Measurements from ENCODE around the gene HSF5. TPM values are rescaled to one million over a fixed set of nuclear protein-coding genes. Genes with fewer than 3 reads are reported as not detected.

HSF5 gene
- total RNA-seq, 1 donor from 2014 or later: 0.42 TPM

DNA sequence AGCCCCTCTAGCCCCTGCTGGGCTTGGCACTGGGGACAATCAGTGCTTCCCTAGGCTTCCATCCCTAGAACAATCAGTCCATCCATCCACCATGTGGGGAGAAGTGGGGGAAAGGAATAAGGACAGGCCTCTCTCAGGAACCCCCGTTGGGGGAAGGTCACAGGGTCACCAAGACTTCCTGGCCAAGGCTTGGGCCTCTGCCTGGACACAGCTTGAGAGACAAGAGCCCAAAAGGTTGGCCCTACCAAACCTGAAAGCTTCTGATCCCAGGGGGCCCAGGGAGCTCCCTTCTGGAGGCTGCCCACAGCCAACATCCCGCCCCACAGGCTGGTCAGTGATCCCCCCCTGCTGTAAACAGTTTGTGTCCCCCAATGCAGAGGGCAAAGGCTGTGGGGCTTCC, 42.4 kb upstream of the HSF5 start:
- Histone ChIP-seq H3K27me3 (ENCODE audit: control insufficient read depth, insufficient read depth, low read length) (peaks cover 17% of the 10 kb centered on the region), H3K36me3 (ENCODE audit: control insufficient read depth, insufficient read depth, low read length) (no peaks in the 10 kb centered on the region), H3K4me3 (ENCODE audit: low read depth, low read length) (no peak overlapping the region)
- no peak for DNase-seq (ENCODE audit: low read depth)
- TF ChIP-seq, protein P1, sequence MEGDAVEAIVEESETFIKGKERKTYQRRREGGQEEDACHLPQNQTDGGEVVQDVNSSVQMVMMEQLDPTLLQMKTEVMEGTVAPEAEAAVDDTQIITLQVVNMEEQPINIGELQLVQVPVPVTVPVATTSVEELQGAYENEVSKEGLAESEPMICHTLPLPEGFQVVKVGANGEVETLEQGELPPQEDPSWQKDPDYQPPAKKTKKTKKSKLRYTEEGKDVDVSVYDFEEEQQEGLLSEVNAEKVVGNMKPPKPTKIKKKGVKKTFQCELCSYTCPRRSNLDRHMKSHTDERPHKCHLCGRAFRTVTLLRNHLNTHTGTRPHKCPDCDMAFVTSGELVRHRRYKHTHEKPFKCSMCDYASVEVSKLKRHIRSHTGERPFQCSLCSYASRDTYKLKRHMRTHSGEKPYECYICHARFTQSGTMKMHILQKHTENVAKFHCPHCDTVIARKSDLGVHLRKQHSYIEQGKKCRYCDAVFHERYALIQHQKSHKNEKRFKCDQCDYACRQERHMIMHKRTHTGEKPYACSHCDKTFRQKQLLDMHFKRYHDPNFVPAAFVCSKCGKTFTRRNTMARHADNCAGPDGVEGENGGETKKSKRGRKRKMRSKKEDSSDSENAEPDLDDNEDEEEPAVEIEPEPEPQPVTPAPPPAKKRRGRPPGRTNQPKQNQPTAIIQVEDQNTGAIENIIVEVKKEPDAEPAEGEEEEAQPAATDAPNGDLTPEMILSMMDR (IDR thresholded peaks at IDR 0.05; ENCODE audit: insufficient read depth, low read length, poor library complexity, severe bottlenecking): no peak

DNA sequence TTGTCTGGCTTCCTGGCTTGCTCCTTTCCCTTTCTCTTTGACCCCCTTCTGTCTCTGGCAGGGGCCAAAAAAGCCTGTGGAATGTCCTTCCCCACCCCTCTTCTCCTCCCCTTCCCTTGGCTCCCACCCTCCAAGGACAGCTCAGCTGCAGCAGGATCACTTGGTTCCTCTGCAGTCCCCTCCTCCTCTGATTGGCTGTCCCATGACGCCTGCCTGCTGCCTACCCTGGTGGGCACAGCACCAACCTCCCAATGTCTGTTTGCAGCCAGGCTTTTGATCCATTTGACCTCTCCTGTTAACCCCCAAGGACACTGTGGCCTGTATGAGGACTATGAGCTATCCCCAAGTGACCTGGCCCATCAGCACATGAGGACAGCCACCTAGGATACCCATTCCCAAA, 41.1 kb upstream of the HSF5 start:
- peaks cover 17% of the 10 kb centered on the region for H3K27me3 ChIP-seq (ENCODE audit: control insufficient read depth, insufficient read depth, low read length)
- no peak overlapping the region for H3K4me3 ChIP-seq (ENCODE audit: low read depth, low read length)
- DNase-seq (ENCODE audit: low read depth): no peak
- no peaks in the 10 kb centered on the region for H3K36me3 ChIP-seq (ENCODE audit: control insufficient read depth, insufficient read depth, low read length)
- TF ChIP-seq, protein P1 (IDR thresholded peaks at IDR 0.05; ENCODE audit: insufficient read depth, low read length, poor library complexity, severe bottlenecking): no peak

DNA sequence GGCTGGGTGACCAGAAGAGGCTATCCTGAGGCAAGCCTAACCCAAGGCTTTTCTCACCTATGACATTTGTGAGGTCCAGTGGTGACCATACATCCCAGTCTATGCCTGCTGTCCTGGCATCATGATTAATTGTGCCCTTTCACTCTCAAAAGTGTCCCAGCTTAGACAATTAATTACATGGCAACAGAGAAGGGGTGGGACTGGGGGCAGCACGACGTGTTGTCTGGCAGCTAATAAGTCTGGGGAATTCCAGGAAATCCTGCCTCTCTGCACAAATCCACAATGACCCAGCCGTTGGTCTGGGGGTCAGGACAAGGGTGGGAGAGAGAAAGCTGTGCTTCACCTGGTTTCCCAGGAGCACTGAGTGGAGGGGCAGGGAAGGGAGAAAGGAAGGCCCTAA, 40.2 kb upstream of the HSF5 start:
- DNase-seq (ENCODE audit: low read depth): no peak
- H3K4me3 ChIP-seq (ENCODE audit: low read depth, low read length): no peak overlapping the region
- H3K36me3 ChIP-seq (ENCODE audit: control insufficient read depth, insufficient read depth, low read length): no peaks in the 10 kb centered on the region
- H3K27me3 ChIP-seq (ENCODE audit: control insufficient read depth, insufficient read depth, low read length): peaks cover 17% of the 10 kb centered on the region
- TF ChIP-seq, protein P1 (IDR thresholded peaks at IDR 0.05; ENCODE audit: insufficient read depth, low read length, poor library complexity, severe bottlenecking): no peak

DNA sequence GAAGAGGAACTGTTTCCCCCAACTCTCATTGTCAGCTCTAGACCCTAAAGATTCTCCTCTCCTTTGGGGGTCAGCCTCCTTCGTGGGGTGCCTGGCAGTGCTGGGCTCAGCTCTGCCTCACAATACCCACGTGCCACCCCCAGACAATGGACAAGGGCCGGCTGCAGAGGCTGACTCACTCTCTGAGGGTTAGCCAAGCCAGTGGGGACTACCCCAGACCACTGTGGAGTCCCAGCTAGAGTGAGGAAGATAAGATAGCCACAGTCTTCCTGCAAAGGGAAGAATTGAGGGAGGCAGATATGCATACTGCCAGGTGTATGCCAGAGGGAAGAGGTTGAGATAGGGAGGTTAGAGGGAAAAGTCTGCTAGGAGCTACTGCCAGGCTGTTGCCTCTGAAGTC, 39.7 kb upstream of the HSF5 start:
- no peak for DNase-seq (ENCODE audit: low read depth)
- TF ChIP-seq, protein P1 (IDR thresholded peaks at IDR 0.05; ENCODE audit: insufficient read depth, low read length, poor library complexity, severe bottlenecking): no peak
- H3K27me3 ChIP-seq (ENCODE audit: control insufficient read depth, insufficient read depth, low read length): peaks cover 16% of the 10 kb centered on the region
- H3K36me3 ChIP-seq (ENCODE audit: control insufficient read depth, insufficient read depth, low read length): no peaks in the 10 kb centered on the region
- no peak overlapping the region for H3K4me3 ChIP-seq (ENCODE audit: low read depth, low read length)

DNA sequence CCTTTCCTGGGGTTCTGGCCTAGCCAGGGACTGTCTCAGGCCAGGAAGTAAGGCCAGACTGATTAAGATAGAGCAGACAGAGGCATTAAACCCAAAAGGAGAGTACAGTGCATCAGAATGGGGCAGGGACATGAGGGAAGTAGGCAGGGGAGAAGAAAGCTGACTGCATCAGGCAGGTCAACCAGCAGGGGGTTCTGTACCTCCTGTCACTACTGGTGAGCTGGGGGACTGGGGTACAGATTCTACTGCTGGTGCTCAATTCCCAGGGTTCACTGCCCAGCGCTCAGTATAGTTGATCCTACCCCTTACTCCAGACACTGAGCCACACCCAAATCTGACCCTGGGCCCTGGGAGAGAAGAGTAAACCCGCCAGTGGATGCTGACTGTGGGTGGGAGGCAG, 39.1 kb upstream of the HSF5 start:
- H3K4me3 ChIP-seq (ENCODE audit: low read depth, low read length): no peak overlapping the region
- TF ChIP-seq, protein P1 (IDR thresholded peaks at IDR 0.05; ENCODE audit: insufficient read depth, low read length, poor library complexity, severe bottlenecking): no peak
- no peaks in the 10 kb centered on the region for H3K36me3 ChIP-seq (ENCODE audit: control insufficient read depth, insufficient read depth, low read length)
- H3K27me3 ChIP-seq (ENCODE audit: control insufficient read depth, insufficient read depth, low read length): peaks cover 10% of the 10 kb centered on the region
- DNase-seq (ENCODE audit: low read depth): no peak

DNA sequence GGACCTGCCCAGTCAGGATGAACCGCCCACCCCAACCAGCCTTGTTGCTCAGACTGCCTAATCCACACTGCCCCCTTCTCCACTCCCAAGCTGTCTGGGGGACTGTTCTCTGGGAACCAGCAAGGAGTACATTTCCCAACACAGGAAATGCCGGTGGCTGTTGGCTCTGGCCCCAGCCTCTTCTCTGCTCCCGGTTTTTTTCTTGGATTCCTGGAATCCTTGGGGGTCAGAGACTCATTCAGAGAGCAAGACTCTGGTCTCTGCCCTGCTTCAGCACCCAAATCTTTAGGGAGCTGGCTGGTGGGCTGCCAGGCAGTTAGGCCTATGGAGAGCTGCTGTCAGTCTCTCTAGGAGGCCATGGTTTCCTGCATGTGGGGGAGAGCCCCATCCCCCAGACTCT, 37.0 kb upstream of the HSF5 start:
- no peaks in the 10 kb centered on the region for H3K36me3 ChIP-seq (ENCODE audit: control insufficient read depth, insufficient read depth, low read length)
- no peak overlapping the region for H3K4me3 ChIP-seq (ENCODE audit: low read depth, low read length)
- no peak for DNase-seq (ENCODE audit: low read depth)
- no peaks in the 10 kb centered on the region for H3K27me3 ChIP-seq (ENCODE audit: control insufficient read depth, insufficient read depth, low read length)
- TF ChIP-seq, protein P1 (IDR thresholded peaks at IDR 0.05; ENCODE audit: insufficient read depth, low read length, poor library complexity, severe bottlenecking): no peak

All from kidney epithelial cell (primary cell).